HPDE6-E6E7 (cell line): Measurements from ENCODE around the gene PLXDC2.

Experiments used
- DNase-seq: peaks from one replicate; pipeline ENCODE4 v3.0.0; 2011; ENCODE audit warnings: missing footprints; ENCODE audit errors: extremely low spot score

Gene PLXDC2

DNA sequence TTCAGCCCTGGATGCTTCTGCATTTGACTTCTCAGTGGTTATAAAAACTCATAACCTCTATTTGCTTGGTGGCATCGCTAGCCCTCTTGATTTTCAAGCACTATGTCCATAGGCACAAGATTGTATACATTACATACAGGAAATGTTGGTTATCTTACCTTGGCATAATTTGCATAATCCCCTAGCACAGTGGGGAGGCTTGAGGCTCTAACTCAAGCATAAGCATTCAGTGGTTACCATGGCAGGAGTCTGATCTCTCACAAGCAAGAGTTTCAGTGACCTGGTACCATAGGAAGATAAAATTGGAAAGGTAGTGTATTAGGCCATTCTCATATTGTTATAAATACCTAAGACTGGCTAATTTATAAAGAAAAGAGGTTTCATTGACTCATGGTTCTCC, 121.8 kb downstream of the PLXDC2 start:
- DNase-seq = no peak

DNA sequence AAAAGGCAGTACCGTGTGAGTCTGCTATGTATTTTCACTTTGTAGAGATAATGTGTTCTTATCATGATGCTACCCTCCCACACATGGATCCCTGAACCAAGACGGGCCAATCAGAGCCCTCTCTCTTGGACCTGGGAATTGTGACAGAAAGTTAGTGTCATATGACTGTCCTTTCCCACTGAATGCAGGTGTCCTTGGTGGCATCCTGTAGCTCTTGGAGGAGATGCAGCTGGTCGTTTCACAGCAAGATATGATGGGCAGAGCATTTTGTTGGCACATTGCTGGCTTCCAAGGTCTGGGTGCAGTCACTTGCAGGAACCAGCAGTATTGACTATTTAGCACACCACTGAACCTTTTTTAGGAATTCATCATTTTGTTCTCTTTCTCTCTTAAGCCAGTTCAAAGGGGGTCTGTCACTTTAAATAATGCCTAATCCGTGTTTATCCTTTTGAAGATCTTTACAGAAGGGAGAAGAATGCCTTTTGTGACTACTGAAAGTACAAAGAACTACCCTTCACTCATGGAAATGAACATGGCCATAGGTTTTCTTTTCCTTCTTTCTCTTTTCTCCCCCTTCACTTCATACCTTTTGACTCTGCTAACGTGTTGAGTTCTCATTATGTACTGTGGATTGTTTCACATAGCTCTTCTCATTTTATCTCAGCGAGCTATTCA, 125.1 kb downstream of the PLXDC2 start:
- no peak for DNase-seq

DNA sequence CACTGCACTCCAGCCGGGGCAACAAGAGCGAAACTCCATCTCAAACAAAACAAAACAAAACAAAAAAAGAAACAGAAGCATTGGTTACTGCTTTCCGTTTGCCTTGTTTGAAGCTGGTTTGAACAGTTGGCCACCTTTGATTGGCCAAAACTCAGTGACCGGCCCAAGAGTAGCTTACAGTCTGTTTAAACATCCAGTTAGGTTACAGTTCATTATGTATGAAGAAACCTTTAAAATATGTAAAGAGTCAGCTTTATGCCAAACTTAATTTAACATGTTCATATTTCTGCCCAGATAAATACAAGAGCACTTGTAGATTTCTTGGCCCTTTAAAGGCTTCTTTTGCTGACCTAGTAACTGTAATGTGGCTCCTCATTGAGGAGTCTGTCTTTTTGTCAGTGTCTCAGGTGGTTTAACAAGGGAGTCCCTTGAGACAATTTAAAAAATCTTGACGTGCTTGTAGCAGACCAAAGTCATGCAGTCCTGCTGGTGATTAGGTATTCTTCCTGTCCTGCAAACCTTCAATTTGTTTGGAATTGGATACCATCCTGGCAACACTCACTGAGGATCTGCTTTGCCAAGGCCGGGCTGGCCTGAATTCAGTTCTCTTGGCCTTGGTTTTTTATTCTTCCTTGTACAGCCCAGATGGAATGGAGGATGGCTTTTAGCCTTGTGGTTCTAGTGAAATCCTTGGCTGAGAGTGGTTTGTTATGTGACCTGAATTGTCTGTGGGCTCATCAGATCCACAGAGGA, 128.9 kb downstream of the PLXDC2 start:
- DNase-seq = no peak

DNA sequence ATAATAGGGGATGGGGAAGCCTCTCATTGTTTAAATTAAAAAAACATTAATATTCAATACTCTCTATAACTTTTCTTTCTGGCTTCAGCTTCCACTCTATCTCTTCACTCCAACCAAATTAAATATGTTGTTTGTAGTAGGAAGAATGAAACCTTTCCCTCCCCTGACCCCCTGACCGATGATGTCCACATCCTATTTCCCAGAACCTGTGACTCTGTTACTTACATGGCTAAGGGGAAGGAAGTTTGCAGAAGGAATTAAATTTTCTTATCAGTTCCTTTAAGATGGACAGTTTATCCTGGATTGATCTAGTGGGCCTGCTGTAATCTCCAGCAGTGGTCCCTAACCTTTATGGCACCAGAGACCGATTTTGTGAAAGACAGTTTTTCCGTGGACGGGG, 130.0 kb downstream of the PLXDC2 start:
- DNase-seq = no peak

DNA sequence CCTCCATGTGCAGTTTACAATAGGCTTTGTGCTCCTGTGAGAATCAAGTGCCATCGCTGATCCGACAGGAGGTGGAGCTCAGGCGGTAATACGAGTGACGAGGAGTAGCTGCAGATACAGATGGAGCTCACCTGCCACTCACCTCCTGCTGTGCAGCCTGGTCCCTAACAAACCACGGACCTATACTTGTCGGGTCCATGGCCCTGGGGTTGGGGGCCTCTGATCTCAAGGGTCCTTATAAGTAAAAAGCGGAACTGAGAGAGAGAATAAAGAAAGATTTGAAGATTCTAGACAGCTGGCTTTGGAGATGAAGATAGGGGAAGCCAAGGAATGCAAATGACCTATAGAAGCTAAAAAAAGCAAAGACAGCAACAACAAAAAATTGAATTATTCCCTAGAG, 130.6 kb downstream of the PLXDC2 start:
- no peak for DNase-seq

DNA sequence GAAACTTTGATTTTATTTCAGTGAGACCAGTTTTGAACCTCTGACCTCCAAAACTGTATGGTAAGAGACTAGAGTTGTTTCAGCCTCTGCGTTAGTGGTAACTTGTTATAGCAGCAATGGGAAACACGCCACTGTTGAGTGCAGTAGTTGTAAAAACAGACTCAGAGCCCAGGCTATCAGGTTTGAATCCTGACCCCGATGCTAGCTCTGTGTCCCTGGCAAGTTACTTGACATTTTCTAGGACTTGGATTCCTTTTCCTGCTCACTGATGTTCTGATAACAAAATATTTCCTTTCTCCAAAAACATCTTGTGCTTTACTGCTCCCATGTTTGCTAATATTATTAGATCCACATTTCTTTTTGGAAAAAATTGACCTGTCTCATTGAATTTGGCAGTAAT, 131.0 kb downstream of the PLXDC2 start:
- DNase-seq = no peak

DNA sequence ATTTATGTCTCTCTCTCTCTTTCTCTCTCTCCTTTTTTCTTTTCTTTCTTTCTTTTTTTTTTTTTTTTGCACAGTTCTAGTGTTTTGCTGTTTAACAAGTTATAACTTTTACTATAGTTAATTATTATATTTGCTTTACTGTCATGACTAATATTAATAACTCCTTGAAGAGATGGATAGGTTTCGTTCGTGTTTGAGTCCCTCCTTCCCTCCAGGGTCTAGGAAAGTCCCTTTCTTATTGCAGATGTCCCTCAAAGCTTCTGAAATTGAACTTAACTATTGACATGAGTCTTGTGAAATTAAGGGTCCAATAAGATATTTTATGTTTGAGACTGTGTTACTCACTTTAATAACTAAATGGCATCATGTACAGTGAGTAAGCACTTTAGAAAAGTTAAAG, 131.4 kb downstream of the PLXDC2 start:
- DNase-seq = no peak

DNA sequence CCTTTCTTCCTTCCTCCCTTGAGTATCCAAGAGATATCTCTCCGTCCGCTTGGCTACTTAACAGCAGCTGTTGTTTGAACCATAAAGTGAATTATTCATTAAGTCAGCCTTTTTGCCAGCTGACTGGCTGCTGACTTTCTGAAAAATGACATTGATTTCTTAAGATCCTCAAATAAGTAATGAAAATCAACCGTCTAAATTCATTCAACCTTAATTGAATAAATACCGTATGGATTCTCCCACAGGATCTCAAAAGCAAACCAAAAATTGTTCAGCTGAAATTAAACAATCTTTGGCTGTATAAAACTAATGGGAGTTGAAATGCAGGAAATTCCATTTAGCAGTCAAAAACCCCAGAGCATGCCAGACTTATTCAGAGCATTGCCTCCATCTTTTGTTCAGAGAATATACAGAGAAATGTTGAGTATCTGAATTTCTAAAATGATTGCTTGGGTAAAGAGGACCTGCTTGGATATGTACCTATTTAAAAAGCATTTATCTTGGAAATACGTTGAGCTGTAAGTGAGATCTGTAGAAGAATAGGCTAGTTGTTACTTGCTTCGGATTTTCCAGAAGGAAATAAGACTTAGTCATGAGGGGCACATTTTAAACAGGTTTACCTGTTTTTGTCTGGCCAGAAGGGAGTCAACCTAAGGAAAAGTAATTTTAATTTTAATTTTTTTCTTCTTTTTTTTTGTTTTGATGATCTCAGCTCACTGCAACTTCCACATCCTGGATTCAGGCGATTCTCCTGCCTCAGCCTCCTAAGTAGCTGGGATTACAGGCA, 136.2 kb downstream of the PLXDC2 start:
- DNase-seq = no peak

DNA sequence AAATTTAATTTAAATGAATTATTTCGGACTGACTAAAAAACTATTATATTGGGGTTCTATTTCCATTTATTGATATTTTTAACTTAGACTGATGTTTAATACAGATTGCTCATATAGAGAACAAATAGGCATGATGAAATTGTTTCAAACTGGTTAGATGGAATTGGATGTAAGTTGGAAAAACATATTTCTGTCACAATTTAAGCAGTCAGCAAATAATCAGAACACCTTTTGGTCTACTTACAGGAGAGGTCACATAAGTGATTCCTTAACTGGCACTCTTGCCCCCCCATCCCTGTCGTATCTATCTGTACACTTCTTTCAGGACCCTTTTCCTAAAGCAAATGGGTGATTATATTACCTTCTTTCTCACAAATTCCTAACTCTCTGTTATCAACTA, 138.4 kb downstream of the PLXDC2 start:
- no peak for DNase-seq

DNA sequence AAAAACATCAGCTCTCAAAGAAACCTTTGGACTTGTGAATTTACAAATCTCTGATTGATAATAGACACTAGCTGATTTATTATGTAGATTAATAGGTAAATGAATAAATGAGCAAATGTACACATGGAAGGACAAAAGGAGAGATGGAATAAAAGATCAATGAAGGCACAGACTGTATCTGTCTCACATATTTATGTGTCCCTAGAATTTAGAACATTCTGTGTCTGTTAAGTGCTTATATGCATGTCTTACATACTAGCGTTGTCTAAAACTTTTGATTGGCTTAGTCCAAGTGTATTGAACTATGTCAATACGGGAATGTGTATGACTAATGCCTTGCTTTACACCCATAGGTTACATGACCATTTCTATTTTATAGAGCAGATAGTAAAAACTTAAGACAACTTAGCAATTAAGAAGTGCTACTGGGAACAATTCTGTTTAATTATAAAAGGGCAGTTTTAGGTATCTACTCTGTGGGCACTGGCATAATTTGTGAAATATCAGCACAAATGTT, 140.3 kb downstream of the PLXDC2 start:
- DNase-seq = no peak

DNA sequence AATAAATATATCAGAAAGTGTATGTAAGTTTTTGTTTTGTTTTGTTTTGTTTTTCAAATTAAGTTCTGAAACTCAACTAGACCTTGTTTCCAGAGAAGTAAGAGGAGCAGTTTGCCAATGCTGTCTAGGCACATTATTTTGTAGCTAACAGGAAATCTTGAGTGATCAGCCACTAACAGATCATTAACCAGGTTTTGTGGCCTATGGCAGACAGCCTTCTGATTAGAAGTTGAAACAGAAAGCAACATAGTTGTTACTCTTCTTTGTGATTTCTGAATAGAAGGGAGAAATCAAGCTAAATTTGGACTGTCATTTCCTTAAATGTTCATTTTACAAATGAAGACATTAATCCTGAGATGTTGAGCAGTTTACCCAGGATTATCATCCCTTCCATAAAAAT, 142.6 kb downstream of the PLXDC2 start:
- DNase-seq = no peak

DNA sequence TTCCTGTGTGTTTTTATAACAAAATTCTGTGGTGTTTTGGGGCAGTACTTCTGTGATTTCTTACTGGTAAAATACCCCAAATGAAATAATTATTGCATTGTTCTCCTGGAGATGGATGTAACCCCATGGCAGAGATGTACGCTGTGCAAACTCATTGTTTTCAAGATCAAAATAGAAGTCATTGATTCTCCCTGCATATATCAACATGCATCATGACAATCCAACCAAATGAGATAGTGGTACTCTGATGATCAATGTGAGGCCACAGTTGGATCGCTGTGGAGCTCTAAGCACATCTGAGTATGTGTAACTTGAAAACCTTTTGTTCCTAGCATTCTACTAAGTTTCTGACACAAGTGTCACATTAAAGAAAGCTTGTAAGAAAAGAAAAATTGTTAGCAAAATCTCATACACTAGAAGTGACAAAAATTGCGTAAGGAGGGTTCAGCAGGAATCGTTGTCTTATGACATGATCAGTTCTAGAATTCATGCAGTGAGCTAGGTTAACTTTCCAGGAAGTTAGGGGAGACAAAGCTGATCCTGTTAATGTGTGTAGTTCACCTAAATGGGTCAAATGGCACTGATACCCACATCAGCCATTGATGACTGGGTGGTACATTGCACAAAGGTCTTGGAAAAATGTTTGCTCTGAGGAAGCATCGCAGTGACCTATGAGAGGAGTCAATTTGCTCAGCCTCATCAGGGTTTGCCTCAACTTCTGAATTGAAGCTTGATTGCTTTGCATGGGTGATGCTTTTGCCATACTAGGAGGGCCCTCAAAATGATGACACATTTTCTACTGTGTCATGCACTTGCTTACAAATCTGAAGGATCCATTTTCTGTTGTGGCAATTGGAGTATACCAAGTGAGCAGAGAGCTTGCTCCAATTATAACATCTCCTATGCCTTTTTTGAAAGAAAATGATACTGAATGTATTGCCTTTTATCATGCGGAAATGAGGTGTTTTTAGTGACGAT, 145.1 kb downstream of the PLXDC2 start:
- no peak for DNase-seq

DNA sequence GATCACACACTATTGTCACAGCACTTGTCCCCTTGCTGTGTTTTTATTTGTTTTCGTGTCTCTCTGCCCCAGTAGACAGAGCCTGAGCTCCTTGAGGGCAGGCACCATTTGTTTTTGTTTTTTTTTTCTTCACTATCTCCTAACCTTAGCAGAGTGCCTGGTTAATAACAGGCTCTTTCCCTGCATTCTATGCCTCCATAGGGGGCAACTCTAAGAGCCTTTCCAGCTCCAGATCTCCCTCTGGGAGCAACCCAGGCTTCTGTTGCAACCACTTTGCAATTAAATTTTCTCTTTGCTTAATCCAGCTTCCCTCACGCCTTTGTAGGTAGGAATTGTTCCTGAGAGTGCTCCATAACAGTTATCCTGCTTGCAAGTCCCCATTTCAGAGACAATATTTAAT, 148.4 kb downstream of the PLXDC2 start:
- no peak for DNase-seq

DNA sequence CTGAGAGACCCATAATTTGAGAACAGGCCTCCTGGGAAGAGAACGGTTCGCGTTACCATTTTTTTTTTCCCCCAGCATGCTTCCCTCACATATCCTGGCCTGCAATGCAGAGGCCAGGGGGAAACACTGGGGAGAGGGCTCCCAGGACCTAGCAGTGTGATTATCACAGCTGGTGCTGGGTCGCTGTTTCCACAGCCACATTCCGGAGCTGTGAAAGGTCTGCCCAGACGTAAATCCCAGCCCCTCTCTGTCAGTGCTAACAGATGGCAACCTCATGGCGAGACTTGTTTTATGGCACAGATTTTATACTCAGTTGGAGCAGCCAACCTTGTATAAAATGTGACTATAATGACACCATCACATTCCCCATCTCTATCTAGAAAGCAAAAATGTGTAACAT, 150.5 kb downstream of the PLXDC2 start:
- no peak for DNase-seq

DNA sequence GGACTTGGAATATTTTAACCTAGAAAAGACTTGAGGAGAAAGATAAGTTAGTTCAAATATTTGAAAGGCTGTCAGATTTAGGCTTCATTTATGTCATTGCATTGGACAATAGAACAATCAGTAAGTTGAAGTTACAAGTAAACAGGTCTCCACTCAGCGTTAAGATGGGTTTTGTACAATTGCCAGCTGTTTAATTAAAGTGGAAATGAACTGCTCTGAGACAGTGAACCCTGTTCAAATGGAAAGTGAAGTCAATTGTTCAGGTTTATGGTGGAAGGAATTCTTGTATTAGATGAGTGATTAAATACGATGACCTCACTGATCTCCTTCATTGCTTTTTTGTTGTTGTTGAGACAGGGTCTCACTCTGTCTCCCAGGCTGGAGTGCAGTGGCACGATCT, 151.7 kb downstream of the PLXDC2 start:
- DNase-seq = no peak

DNA sequence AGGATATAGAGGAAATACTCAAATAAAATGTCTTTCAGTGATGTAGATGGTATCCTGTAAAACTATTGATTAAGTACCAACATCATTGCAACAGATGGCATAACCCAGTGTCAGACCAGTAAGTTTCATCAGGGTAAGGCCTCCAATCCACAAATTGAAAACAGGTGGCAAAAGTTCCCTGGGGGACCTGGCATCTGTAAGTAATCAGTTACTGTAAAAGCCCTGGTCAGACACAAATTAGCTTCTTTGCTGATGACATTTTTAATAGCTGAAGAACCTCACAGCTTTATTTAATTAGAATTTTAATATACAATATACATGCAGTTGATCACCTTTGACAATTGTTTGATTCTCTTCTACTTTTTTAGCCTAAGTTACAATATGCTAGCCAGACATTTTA, 152.5 kb downstream of the PLXDC2 start:
- DNase-seq = no peak

DNA sequence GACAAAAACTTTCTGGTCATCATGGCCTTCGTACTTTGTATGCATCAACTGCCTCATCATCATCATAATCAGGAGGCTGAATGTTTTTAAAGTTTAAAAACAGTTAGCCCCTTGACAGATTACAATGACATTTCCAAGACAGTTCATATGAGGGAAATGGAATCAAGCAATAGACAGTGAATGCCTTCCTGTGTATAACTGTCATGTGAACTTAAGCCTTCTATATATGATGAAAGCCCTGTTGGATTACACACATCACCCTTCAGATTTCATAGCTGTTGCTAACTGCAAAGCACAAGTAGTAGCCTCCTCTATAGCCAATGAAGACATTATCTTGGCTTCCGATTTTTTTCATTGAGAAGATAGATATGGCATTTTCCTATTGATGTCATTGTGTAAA, 154.0 kb downstream of the PLXDC2 start:
- DNase-seq = no peak

DNA sequence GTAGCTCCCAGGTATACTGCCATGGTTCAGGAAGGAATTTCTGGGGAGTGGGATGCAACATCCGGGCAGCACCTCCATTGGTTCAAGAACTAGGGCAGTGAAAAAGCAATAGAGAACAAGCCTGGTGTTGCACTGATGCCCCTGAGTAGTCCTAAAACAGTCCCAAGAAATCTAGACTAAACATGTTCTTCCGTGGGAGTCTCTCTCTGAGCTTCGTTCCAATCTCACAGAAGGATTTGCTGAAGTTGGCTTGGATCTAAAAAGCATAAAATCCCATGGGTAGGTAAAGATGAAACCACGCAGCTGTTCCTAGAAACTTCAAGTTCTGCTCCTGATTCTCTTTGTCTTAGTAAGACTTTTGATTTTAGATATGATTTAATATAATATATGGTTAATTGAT, 154.5 kb downstream of the PLXDC2 start:
- no peak for DNase-seq

DNA sequence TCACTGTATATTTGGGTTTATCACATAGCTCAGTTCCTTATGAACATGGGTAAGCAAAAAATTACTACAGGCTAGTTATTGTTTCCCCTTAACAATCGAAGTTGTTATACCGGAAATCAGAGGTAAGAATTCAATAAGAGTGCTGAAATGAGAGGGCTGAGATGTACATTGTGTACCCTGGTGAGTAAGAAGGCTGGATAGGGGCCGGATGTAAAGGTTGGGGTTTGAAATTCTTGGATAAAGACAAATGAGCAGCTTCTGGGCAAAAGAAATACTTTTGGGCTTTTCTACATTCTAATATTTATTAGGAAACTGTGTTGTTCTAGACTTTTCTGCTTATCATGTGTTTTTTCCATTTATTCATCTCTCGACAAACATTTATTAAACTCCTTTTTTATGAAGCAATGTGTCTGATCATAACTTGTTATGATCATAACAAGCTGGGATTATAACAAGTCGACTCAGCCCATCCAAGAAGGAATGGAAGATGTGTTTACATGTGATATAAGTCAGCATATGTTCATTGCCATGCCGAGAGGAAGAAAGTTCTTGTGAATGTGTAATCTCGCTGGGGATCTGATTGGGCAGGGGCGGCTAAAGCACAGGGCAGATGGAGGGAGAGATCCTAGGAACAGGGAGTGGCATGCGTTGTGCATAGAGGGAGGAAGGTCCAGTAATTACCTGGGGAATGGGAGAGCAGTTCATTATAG, 155.3 kb downstream of the PLXDC2 start:
- DNase-seq = no peak

DNA sequence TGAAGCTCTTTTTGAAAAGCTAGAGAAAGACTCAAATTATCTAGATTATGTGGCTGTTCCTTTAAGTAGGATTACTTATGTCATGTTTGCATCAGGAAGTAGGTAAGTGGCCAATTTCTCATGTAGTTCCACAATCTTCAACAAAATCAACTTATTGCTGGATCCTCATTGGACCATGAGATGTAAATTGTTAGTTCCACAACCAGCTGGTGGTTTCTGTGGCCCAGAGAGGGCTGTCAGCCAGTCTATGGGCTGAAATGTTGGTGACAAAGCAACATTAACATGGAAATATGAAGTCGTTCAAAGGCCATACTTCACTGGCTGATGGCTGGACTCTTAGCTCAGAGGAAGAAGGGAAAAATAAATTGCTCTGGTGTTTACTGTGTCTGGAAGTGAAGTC, 157.9 kb downstream of the PLXDC2 start:
- no peak for DNase-seq

DNA sequence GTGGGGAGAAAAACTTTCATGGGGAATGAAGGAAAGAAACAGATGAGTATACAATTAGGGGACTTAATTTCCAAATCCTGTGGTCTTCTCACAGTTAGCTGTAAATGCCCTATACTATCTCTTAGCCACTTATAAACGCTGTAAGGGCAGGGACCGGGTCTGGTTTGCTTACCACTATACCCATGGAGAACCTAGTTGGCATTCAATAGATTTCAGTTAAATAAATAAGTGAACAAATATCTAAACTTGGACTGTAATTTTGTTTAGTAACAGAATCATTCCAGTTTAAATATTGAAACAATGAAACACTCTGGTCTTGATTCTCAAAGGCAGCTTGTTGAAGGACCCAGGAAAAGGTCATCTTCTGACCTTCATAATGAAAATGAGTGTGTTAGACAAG, 158.3 kb downstream of the PLXDC2 start:
- no peak for DNase-seq
